GM10248 (cell line): Measurements from ENCODE around the gene RBPJL.

Experiments
- CTCF ChIA-PET: fragments of 300-600 bp; sonication (Branson Sonifier 250); formaldehyde crosslinking; extraction: SDS; loops from one replicate; lab custom pipeline; 2021; ENCODE audit warnings: antibody characterized with exemption; lab: Yijun Ruan, JAX
- POLR2A ChIA-PET: fragments of 350-650 bp; sonication (Branson Sonifier 250); formaldehyde crosslinking; extraction: SDS; loops from one replicate; lab custom pipeline; 2020; ENCODE audit warnings: antibody characterized with exemption; lab: Yijun Ruan, JAX
- DNase-seq: peaks from one replicate; pipeline ENCODE4 v3.0.0; 2012; ENCODE audit errors: extremely low spot score
- TF ChIP-seq, protein P1 (sequence below): IDR thresholded peaks from 2 replicates; pipeline ENCODE4 v1.5.1; 2012; ENCODE audit warnings: mild to moderate bottlenecking, low read depth; ENCODE audit errors: extremely low read depth, missing control alignments, control extremely low read depth

The RBPJL gene

DNA sequence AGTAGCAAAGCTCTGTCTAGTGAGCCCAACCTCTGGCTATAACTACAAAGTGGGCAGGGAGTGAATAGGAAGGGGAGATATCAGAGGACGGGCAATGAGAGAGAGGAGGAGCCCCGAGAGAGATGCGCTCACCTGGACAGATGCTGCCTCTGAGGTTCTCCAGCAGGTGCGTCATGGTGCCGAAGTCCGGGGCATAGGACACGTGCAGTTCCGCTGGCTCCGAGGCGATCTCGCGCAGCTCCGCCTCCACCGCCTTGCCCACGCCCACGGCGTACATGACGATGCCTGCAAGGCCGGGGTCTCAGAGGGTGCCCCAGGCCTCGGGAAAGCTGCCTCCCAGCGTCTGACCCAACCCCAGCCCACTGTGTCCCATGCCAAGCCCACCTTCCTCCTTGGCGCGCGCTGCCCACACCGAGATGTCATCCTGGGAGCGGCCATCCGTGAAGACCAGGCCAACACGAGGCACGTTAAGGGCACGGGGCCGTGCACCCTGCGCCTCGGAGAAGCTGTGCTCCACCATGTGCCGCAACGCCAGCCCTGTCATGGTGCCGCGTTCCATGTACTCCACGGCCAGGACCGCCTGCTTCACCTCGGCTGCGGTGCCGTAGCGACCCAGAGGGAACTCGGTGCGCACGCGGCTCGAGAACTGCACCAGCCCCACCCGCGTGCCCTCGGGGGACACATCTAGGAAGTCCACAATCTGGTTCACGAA lies 8.7 kb upstream of the RBPJL start:
- CTCF ChIA-PET: interaction anchor here (0.8 to 1.5 kb wide), 3 partner anchors 8 to 139 kb away, joined by 3 read pairs; no protein-coding TSS in a partner anchor
- TF ChIP-seq, protein P1, sequence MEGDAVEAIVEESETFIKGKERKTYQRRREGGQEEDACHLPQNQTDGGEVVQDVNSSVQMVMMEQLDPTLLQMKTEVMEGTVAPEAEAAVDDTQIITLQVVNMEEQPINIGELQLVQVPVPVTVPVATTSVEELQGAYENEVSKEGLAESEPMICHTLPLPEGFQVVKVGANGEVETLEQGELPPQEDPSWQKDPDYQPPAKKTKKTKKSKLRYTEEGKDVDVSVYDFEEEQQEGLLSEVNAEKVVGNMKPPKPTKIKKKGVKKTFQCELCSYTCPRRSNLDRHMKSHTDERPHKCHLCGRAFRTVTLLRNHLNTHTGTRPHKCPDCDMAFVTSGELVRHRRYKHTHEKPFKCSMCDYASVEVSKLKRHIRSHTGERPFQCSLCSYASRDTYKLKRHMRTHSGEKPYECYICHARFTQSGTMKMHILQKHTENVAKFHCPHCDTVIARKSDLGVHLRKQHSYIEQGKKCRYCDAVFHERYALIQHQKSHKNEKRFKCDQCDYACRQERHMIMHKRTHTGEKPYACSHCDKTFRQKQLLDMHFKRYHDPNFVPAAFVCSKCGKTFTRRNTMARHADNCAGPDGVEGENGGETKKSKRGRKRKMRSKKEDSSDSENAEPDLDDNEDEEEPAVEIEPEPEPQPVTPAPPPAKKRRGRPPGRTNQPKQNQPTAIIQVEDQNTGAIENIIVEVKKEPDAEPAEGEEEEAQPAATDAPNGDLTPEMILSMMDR: no peak
- DNase-seq: no peak
- POLR2A ChIA-PET: no interaction called here

DNA sequence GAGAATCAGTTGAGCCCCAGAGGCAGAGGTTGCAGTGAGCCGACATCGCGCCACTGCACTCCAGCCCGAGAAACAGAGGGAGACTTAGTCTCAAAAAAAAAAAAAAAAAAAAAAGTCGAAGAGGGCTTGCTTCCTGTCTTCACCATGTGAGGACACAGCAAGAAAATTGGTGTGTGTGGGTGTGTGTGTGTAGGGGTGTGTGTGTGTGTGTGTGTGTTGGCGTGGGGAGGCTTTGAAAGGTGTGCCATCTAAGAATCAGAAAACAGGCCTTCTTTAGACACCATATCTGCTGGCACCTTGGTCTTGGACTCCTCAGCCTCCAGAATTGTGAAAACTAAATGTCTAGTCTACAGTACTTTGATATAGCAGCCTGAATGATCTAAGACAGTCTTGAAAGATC lies 6.9 kb upstream of the RBPJL start:
- no peak for DNase-seq
- ChIA-PET POLR2A (no interaction called here), CTCF (interaction anchor here (4.4 to 7.2 kb wide), 2 partner anchors 7 to 18 kb away, joined by 32 to 110 read pairs; no protein-coding TSS in a partner anchor)
- TF ChIP-seq, protein P1: no peak

DNA sequence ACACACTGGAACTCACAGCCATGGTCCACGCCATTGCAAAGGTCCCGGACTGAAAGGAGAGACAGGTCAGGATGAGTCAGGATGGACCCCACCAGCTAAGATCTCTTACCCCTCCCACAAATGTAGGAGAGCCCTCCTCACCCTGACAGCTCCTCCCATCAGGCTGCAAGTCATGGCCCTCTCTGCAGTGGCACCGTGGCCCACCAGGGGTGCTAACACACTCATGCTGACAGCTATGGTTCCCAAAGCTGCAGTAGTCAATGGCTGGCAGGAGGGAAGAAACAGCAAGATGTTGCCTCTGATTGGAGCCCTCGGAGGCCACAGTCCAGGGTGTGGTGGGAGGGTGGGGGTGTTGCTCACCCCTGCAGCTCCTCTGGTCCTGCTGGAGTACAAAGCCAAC lies 5.7 kb upstream of the RBPJL start:
- TF ChIP-seq, protein P1: peak; percentile 41
- peak; percentile 48 for DNase-seq
- POLR2A ChIA-PET: no interaction called here
- CTCF ChIA-PET: interaction anchor here (1.0 to 7.2 kb wide), 9 partner anchors 8 to 470 kb away, joined by 3 to 110 read pairs (median 6); no protein-coding TSS in a partner anchor

DNA sequence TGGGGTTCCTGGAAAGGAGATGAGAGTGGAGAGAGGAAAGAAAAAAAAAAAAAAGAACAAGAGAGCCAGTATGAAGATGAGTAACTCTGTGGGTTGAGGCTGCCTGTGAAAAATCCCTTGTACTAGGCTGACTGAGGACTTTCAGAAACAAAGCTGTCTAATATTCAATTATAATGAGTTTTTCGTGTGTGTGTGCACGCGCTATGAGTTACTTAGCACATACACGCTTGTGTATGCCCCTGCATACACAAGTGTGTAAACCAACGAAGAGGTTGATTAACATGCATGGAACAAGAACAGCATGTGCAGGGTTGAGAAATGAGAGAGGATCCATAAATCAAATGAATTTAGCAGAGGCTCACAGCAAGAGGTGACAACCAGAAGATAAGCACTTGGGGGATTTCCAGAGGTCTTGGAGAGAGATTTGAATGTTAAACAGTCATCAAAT lies 4.8 kb upstream of the RBPJL start:
- POLR2A ChIA-PET: no interaction called here
- TF ChIP-seq, protein P1: no peak
- CTCF ChIA-PET: interaction anchor here (1.4 to 7.2 kb wide), 8 partner anchors 9 to 469 kb away, joined by 3 to 110 read pairs (median 8); no protein-coding TSS in a partner anchor
- no peak for DNase-seq

DNA sequence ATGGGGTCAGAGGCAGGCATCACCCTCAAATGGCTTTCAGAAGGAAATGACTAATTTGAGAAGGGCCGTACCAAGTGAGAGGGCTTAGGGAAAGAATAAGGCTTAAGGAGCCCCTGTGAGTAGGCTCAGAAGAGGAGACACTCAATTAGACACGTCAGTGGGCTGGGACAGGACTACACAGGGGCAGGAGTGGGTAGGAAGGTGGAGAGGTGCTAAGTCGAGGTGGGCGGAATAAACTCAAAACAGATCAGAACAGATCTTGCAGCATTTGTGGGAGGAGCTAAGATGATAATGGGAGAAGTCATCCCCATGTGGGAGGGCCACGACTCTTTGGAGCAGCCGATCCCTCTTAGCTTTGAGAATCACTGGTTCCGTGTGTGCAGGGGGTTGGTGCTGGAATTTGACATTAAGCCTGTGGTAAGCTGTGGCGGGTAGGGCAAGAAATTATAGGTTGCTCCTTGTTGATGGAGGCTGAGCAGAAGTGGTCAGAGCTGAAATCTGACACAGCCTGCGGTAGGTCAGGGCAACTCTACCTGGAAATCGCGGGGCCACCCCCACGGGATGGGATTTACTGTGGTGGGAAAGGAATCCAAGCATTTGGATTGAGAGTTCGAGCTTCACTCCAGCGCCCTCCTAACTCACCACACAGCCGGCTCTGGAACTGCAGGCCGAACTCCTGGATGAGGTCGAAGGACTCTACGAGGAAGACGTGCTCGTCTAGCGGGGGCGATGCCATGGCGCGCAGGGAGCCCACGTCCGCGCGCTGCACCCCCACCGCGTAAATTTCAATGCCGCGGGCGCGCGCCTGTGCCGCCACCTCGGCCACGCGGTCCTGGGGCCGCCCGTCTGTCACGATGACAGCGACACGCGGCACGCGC lies 2.8 kb upstream of the RBPJL start:
- no peak for DNase-seq
- ChIA-PET POLR2A (no interaction called here), CTCF (interaction anchor here (0.6 to 7.2 kb wide), 4 partner anchors 11 to 133 kb away, joined by 3 to 110 read pairs (median 18); no protein-coding TSS in a partner anchor)
- TF ChIP-seq, protein P1: no peak

DNA sequence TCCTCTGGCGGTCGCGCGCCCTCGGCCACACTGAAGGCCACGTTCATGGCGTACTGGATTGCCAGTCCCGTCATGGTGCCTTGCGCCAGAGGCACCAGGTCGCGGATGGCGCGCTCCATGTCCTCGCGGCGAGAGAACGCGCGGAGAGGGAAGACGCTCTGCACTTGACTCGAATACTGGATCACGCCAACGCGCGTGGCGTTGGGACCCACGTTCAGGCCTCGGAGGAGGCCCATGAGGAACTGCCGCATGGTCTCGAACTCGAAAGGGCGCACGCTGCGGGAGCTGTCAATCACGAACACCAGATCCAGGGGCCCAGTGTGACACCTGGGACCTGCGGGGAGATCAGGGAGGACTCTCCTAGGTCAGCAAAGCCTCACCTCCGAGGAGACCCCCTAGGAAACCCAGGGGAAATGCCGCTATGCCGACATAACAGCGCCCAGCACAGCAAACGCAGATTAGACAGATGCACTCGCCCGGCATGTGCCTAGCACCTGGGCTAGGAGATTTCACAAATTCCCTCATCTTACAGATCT lies 2.1 kb upstream of the RBPJL start:
- TF ChIP-seq, protein P1: no peak
- DNase-seq: no peak
- CTCF ChIA-PET: interaction anchor here (1.4 to 7.2 kb wide), 2 partner anchors 12 to 23 kb away, joined by 3 to 110 read pairs; no protein-coding TSS in a partner anchor
- POLR2A ChIA-PET: no interaction called here
